GM12872 (cell line): ENCODE measurements around the gene TDRD10.

Experiments used
- CTCF ChIP-seq: IDR thresholded peaks from 3 replicates; pipeline ENCODE4 v1.5.1; 2011; ENCODE audit warnings: low read depth, mild to moderate bottlenecking, low read length, moderate library complexity; ENCODE audit not compliant: insufficient read depth

TDRD10 gene

DNA sequence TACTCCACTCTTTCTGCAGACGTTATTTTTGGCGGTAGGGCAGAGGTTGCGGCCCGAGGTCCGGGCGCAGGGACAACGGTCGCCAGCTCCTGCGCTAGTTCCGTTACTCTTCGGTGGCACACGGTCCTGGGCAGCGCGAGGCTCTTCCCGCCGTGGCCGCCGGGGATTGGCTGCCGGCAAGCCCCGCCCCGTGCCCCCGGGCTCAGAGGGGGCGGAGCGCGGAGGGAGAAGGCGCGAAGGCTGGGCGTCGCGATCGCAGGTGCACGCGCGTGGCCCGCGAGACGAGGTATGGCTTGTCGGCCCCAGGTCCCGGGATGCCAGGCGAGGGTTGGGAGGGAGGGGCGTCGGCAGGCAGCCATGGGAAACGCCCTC, 711 bp downstream of the TDRD10 start:
- no peak for TF ChIP-seq CTCF

- TF ChIP-seq CTCF: no peak
Observed at GRCh38 chr1:154503898-154504297, 1.9 kb downstream of the TDRD10 start.

DNA sequence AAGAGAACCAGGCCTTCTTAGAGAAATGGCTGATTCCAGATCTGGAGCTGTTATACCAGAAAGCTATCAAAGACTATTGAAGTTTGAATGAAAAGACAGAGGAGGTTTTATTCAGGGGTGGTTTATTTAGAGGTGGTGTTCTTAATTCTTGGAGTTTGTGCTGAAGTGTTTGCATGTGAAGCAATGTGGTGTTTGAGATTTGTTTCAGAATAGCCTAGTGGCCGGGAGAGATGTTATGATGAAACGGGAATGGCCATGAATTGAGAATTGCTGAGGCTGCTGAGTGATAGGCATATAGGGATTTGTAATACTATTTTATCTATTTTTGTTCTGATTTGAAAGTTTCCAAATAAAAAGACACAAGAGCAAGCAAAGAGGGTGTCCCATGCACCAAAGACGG, 10.7 kb downstream of the TDRD10 start:
- no peak for TF ChIP-seq CTCF

GRCh38 chr1:154514066-154514553, 12.1 kb downstream of the TDRD10 start:
- no peak for TF ChIP-seq CTCF

- no peak for TF ChIP-seq CTCF
Observed at GRCh38 chr1:154517661-154518060, 15.6 kb downstream of the TDRD10 start.

- TF ChIP-seq CTCF: no peak
Observed at GRCh38 chr1:154519591-154519991, 17.6 kb downstream of the TDRD10 start.

GRCh38 chr1:154520333-154520732, 18.3 kb downstream of the TDRD10 start:
- no peak for TF ChIP-seq CTCF

GRCh38 chr1:154521695-154522094, 19.7 kb downstream of the TDRD10 start:
- no peak for TF ChIP-seq CTCF
